IMR-90 (cell line): Measurements from ENCODE around the gene HMX3. TPM values are rescaled to one million over a fixed set of nuclear protein-coding genes. Genes with fewer than 3 reads are reported as not detected.

Experiments
- ATAC-seq: fragments of 200-7000 bp; cut with Tn5 transposase; 2 replicates; pipeline ENCODE4 v1.9.1; 2020; ENCODE audit warnings: low read depth, mild to moderate bottlenecking, moderate library complexity
- BruUV-seq: library from RNA; stranded (reverse); fragments of 400-500 nt; replicated peaks from 2 replicates; lab custom pipeline; 2021; lab: Mats Ljungman, UMichigan
- CTCF ChIA-PET: fragments of 300-600 bp; formaldehyde crosslinking; extraction: SDS; loops from one replicate; lab custom pipeline; 2021; ENCODE audit warnings: antibody characterized with exemption; lab: Yijun Ruan, JAX
- POLR2A ChIA-PET: fragments of 300-600 bp; sonication (Branson Sonifier 250); formaldehyde crosslinking; loops from one replicate; lab custom pipeline; 2022; ENCODE audit warnings: antibody characterized with exemption; ENCODE audit not compliant: unreplicated experiment; lab: Charles Lee
- DNase-seq: peaks from one replicate; pipeline ENCODE4 v3.0.0; 2013
- H2AFZ ChIP-seq: replicated peaks from 2 replicates; pipeline ENCODE3; 2013; ENCODE audit warnings: low read length, mild to moderate bottlenecking; ENCODE audit not compliant: poor library complexity
- H2AK5ac ChIP-seq: 2 replicates; pipeline ENCODE4 v1.6.1; 2013; ENCODE audit warnings: low read depth, low read length, inconsistent platforms
- H2AK9ac ChIP-seq: replicated peaks from 2 replicates; pipeline ENCODE3; 2013; ENCODE audit warnings: mild to moderate bottlenecking, low read depth, low read length, moderate library complexity; ENCODE audit not compliant: poor library complexity
- H2BK120ac ChIP-seq: 2 replicates; pipeline ENCODE4 v1.6.1; 2013; ENCODE audit warnings: low read depth, low read length, inconsistent platforms
- H2BK15ac ChIP-seq: 3 replicates; pipeline ENCODE4 v1.6.1; 2013; ENCODE audit warnings: low read depth, low read length, inconsistent platforms
- H2BK20ac ChIP-seq: 2 replicates; pipeline ENCODE4 v1.6.1; 2013; ENCODE audit warnings: low read depth, mild to moderate bottlenecking, inconsistent platforms, low read length, moderate library complexity
- H2BK5ac ChIP-seq: 2 replicates; pipeline ENCODE4 v1.6.1; 2013; ENCODE audit warnings: mild to moderate bottlenecking, low read depth, low read length, inconsistent platforms; ENCODE audit not compliant: poor library complexity, severe bottlenecking
- H3K14ac ChIP-seq: replicated peaks from 2 replicates; pipeline ENCODE4 v1.6.1; 2013; ENCODE audit warnings: low read depth, low read length, inconsistent platforms
- H3K18ac ChIP-seq: 2 replicates; pipeline ENCODE4 v1.6.1; 2013; ENCODE audit warnings: low read depth, low read length, control low read depth
- H3K23ac ChIP-seq: 2 replicates; pipeline ENCODE4 v1.6.1; 2013; ENCODE audit warnings: low read depth, low read length, inconsistent platforms
- H3K27ac ChIP-seq: 2 replicates; pipeline ENCODE4 v1.5.1; 2013; ENCODE audit warnings: mild to moderate bottlenecking, control low read depth, low read length; ENCODE audit not compliant: insufficient read depth
- H3K27me3 ChIP-seq: 2 replicates; pipeline ENCODE4 v1.6.1; 2013; ENCODE audit warnings: low read length; ENCODE audit not compliant: control insufficient read depth, insufficient read depth
- H3K36me3 ChIP-seq: 2 replicates; pipeline ENCODE4 v1.6.1; 2013; ENCODE audit warnings: low read length, mixed read lengths; ENCODE audit not compliant: control insufficient read depth, insufficient read depth
- H3K4ac ChIP-seq: 2 replicates; pipeline ENCODE4 v1.6.1; 2013; ENCODE audit warnings: low read depth, low read length, inconsistent platforms
- H3K4me1 ChIP-seq: 2 replicates; pipeline ENCODE4 v1.6.1; 2013; ENCODE audit warnings: low read length, mixed read lengths; ENCODE audit not compliant: control insufficient read depth, insufficient read depth
- H3K4me2 ChIP-seq: 2 replicates; pipeline ENCODE4 v1.6.1; 2013; ENCODE audit warnings: low read depth, mild to moderate bottlenecking, control low read depth, low read length, moderate library complexity
- H3K4me3 ChIP-seq: 2 replicates; pipeline ENCODE4 v1.5.1; 2013; ENCODE audit warnings: low read depth, mild to moderate bottlenecking, control low read depth, low read length, moderate library complexity; ENCODE audit not compliant: insufficient read depth
- H3K56ac ChIP-seq: 2 replicates; pipeline ENCODE4 v1.6.1; 2013; ENCODE audit warnings: low read length, inconsistent platforms; ENCODE audit not compliant: insufficient read depth; ENCODE audit errors: extremely low read depth
- H3K79me1 ChIP-seq, 2 experiments: 2 replicates each; pipeline ENCODE4 v1.6.1; 2013; ENCODE audit warnings: low read length in 2 of 2, inconsistent platforms in 1 of 2, low read depth in 1 of 2
- H3K9ac ChIP-seq: 2 replicates; pipeline ENCODE4 v1.6.1; 2013; ENCODE audit warnings: low read depth, low read length, control low read depth
- H3K9me1 ChIP-seq: 2 replicates; pipeline ENCODE4 v1.6.1; 2013; ENCODE audit warnings: low read length, inconsistent platforms; ENCODE audit not compliant: insufficient read depth
- H3K9me3 ChIP-seq: 2 replicates; pipeline ENCODE4 v1.6.1; 2013; ENCODE audit warnings: low read length; ENCODE audit not compliant: control insufficient read depth, insufficient read depth
- H4K20me1 ChIP-seq: 2 replicates; pipeline ENCODE4 v1.6.1; 2013; ENCODE audit warnings: low read length, inconsistent platforms; ENCODE audit not compliant: insufficient read depth
- H4K5ac ChIP-seq: 2 replicates; pipeline ENCODE4 v1.6.1; 2013; ENCODE audit warnings: mild to moderate bottlenecking, low read depth, low read length, control low read depth
- H4K8ac ChIP-seq, 2 experiments: 2 replicates each; pipeline ENCODE4 v1.6.1; 2013; ENCODE audit warnings: low read depth in 2 of 2, low read length in 2 of 2, control low read depth in 1 of 2, inconsistent platforms in 1 of 2
- H4K91ac ChIP-seq: 2 replicates; pipeline ENCODE4 v1.6.1; 2013; ENCODE audit warnings: low read depth, low read length, inconsistent platforms; ENCODE audit not compliant: insufficient read depth
- BHLHE40 ChIP-seq: fragments of 150-350 bp; IDR thresholded peaks from 2 replicates; pipeline ENCODE4 v1.6.1; 2016; ENCODE audit warnings: mild to moderate bottlenecking, low read depth, low read length
- CEBPB ChIP-seq: IDR thresholded peaks from 2 replicates; pipeline ENCODE4 v1.6.1; 2012; ENCODE audit warnings: low read depth, low read length, improper control_type of control experiment
- FOS ChIP-seq: fragments of 150-350 bp; IDR thresholded peaks from 2 replicates; pipeline ENCODE4 v1.6.1; 2016; ENCODE audit warnings: low read depth, low read length
- MAFK ChIP-seq: IDR thresholded peaks from 2 replicates; pipeline ENCODE4 v1.6.1; 2012; ENCODE audit warnings: low read depth, low read length, improper control_type of control experiment
- MAZ ChIP-seq: IDR thresholded peaks from 2 replicates; pipeline ENCODE4 v1.6.1; 2012; ENCODE audit warnings: low read depth, mild to moderate bottlenecking, low read length, improper control_type of control experiment, moderate library complexity, borderline replicate concordance
- RAD21 ChIP-seq: IDR thresholded peaks from 2 replicates; pipeline ENCODE4 v1.6.1; 2012; ENCODE audit warnings: low read length, improper control_type of control experiment
- WGBS, 2 experiments: methylation state at CpG; one replicate each; pipeline versions ENCODE4 v1.1.5 to v1.1.7; 2013; ENCODE audit warnings: missing lambda C conversion rate in 2 of 2; ENCODE audit not compliant: insufficient read length in 1 of 2; ENCODE audit errors: extremely low coverage in 2 of 2; 5-methylcytosine and 5-hydroxymethylcytosine counted together
- dilution Hi-C: fragments of 300-500 bp; cut with HindIII; formaldehyde crosslinking; loops from one replicate; pipeline ENCODE4 v1.14.3; 2018; ENCODE audit warnings: low sequenced_read_pairs; ENCODE audit not compliant: unreplicated experiment
- in situ Hi-C: fragments of 300-500 bp; cut with MboI; formaldehyde crosslinking; loops from 3 replicates; pipeline ENCODE4 v1.14.3; 2019; ENCODE audit warnings: low sequenced_read_pairs, inconsistent platforms, mixed read lengths
- intact Hi-C: fragments of 100-400 bp; cut with micrococcal nuclease; formaldehyde crosslinking; loops from 2 replicates; pipeline ENCODE4 v1.10.0; 2022
- polyA plus RNA-seq, 3 experiments: library from polyadenylated mRNA; depleted of rRNA; stranded (reverse); fragments of >200 nt; gene quantifications; 2 replicates each; pipeline ENCODE4 v1.2.3, GENCODE V29; 2012; ENCODE audit warnings: low replicate concordance in 1 of 3
- total RNA-seq: library from RNA; depleted of rRNA; stranded (reverse); fragments of >200 nt; gene quantifications from 2 replicates; pipeline ENCODE4 v1.2.3, GENCODE V29; 2012
- TF ChIP-seq, protein P1 (sequence below): conservative IDR thresholded peaks from 2 replicates; pipeline ENCODE4 v1.5.1; 2012; ENCODE audit warnings: mild to moderate bottlenecking, low read depth, low read length, improper control_type of control experiment
- TF ChIP-seq, protein P2 (sequence below): fragments of 150-350 bp; IDR thresholded peaks from 2 replicates; pipeline ENCODE4 v1.6.1; 2017; ENCODE audit warnings: mild to moderate bottlenecking, antibody characterized with exemption, low read length, low read depth

The HMX3 gene
- total and polyA plus RNA-seq, 2 of the 4 experiments (the other 2 are of a cell fraction) = not detected

GRCh38 chr10:123151737-123152135, 16.0 kb downstream of the HMX3 start:
- no peak overlapping the region for H3K14ac ChIP-seq
- H3K27me3 ChIP-seq = peaks cover 54% of the 10 kb centered on the region
- TF ChIP-seq MAFK (no peak), FOS (no peak), MAZ (no peak), RAD21 (no peak), CEBPB (no peak), BHLHE40 (no peak)
- TF ChIP-seq, protein P1, sequence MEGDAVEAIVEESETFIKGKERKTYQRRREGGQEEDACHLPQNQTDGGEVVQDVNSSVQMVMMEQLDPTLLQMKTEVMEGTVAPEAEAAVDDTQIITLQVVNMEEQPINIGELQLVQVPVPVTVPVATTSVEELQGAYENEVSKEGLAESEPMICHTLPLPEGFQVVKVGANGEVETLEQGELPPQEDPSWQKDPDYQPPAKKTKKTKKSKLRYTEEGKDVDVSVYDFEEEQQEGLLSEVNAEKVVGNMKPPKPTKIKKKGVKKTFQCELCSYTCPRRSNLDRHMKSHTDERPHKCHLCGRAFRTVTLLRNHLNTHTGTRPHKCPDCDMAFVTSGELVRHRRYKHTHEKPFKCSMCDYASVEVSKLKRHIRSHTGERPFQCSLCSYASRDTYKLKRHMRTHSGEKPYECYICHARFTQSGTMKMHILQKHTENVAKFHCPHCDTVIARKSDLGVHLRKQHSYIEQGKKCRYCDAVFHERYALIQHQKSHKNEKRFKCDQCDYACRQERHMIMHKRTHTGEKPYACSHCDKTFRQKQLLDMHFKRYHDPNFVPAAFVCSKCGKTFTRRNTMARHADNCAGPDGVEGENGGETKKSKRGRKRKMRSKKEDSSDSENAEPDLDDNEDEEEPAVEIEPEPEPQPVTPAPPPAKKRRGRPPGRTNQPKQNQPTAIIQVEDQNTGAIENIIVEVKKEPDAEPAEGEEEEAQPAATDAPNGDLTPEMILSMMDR = no peak
- TF ChIP-seq, protein P2, sequence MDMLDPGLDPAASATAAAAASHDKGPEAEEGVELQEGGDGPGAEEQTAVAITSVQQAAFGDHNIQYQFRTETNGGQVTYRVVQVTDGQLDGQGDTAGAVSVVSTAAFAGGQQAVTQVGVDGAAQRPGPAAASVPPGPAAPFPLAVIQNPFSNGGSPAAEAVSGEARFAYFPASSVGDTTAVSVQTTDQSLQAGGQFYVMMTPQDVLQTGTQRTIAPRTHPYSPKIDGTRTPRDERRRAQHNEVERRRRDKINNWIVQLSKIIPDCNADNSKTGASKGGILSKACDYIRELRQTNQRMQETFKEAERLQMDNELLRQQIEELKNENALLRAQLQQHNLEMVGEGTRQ = no peak
- no peak overlapping the region for H3K4me2 ChIP-seq
- peaks cover 1% of the 10 kb centered on the region for H3K4me1 ChIP-seq
- H3K36me3 ChIP-seq = no peaks in the 10 kb centered on the region
- H2AK5ac ChIP-seq = no peak overlapping the region
- H3K23ac ChIP-seq = no peak overlapping the region
- CTCF ChIA-PET = no interaction called here
- BruUV-seq = no TSS peak
- intact Hi-C loops (loop anchor here (10.0 kb wide), 2 partner anchors 297 to 1263 kb away; partner anchors contain the start of gene OAT), in situ Hi-C loops (loop anchor here (25.0 kb wide), 2 partner anchors 289 to 1014 kb away; no protein-coding TSS in a partner anchor), dilution Hi-C loops (no loop called here)
- DNase-seq (no peak), ATAC-seq (no peak)
- no peak overlapping the region for H3K18ac ChIP-seq
- H4K5ac ChIP-seq = no peak overlapping the region
- H2AFZ ChIP-seq = no peak overlapping the region
- WGBS, 2 experiments = no CpG with 5 or more reads among the region's 7 CpGs
- H2BK120ac ChIP-seq = no peak overlapping the region
- POLR2A ChIA-PET = no interaction called here
- H3K4me3 ChIP-seq = no peak overlapping the region
- H2BK5ac ChIP-seq = no peak overlapping the region
- H4K91ac ChIP-seq = no peak overlapping the region
- H3K9ac ChIP-seq = no peak overlapping the region
- peaks cover 16% of the 10 kb centered on the region for H4K20me1 ChIP-seq
- H2BK20ac ChIP-seq = no peak overlapping the region
- no peak overlapping the region for H2AK9ac ChIP-seq
- H2BK15ac ChIP-seq = no peak overlapping the region
- H3K79me1 ChIP-seq = peaks cover 0 to 8% of the 10 kb centered on the region in 2 experiments; a peak in 1 of 4 replicates
- no peak overlapping the region for H3K27ac ChIP-seq
- H3K9me3 ChIP-seq = peaks cover 3% of the 10 kb centered on the region; the same call in 1 of the 2 replicates
- H3K9me1 ChIP-seq = no peaks in the 10 kb centered on the region; the same call in 1 of the 2 replicates
- no peak overlapping the region for H3K4ac ChIP-seq
- no peak overlapping the region for H3K56ac ChIP-seq
- H4K8ac ChIP-seq = no peak overlapping the region
